HG03175 (cell line): Measurements from ENCODE around the gene CLIP1.
"Not testable (repeated sequence)": the region's sequence is repeated elsewhere in the genome, so short reads cannot be mapped to it uniquely, and the experiment has no call there.

Experiments used
- ATAC-seq: cut with Tn5 transposase; IDR thresholded peaks from one replicate; pipeline ENCODE4 v1.9.1; 2021; ENCODE audit warnings: mild to moderate bottlenecking, moderate library complexity; ENCODE audit not compliant: unreplicated experiment

CLIP1 gene

DNA sequence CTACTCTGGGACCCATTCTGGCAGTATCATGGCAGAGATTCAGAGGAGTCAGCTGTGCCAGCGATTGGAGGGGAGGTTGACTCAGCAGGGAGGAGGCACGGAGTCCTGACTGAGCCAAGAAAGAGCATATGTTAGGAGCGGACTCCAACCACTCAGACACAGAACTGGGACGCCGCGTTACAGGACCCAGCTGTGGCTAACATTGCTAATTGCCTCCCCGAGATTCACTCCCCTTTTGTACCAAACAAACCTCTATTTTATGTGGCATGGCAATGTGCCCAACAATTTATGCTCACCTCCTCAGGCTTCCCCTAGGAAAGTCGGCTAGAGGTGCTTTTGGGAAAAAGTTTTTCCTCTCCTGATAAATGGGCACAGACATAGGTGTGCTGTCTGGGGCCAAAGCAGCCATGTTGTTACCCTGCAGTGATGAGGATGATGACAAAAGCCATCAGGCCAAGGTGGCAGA is 15.2 kb upstream of the CLIP1 start:
- ATAC-seq: no peak

DNA sequence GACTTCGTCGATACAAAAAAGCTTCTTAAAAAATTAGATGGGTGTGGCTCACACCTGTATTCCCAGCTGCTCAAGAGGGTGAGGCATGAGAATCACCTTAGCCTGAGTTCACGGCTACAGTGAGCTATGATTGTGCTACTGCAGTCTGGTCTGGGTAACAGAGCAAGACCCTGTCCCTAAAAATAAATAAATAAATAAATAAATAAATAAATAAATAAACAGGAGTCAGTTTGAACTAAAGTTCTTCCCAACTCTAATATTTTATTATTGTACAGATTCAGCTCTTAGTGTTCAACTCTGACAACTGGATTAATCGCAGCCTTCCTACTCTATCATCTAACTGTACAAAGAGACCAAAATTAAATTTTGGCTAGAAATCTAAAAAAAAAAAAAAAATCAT is 12.7 kb upstream of the CLIP1 start:
- ATAC-seq: no peak

- ATAC-seq: not testable (repeated sequence)
These were observed 6.6 kb upstream of the CLIP1 start for GRCh38 chr12:122429043-122429442.

DNA sequence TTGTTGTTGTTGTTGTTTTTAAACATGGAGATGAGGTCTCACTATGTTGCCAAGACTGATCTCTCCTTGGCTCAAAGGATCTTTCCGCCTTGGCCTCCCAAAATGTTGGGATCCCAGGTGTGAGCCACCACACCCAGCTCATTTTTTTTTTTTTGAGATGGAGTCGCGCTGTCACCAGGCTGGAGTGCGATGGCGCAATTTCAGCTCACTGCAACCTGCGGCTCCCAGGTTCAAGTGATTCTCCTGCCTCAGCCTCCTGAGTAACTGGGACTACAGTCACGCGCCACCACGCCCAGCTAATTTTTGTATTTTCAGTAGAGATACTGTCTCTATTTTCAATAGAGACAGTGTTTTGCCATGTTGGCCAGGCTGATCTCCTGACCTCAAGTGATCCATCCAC is 4.9 kb upstream of the CLIP1 start:
- ATAC-seq: no peak

- ATAC-seq: no peak
These were observed 1.0 kb upstream of the CLIP1 start for GRCh38 chr12:122423258-122424165.

DNA sequence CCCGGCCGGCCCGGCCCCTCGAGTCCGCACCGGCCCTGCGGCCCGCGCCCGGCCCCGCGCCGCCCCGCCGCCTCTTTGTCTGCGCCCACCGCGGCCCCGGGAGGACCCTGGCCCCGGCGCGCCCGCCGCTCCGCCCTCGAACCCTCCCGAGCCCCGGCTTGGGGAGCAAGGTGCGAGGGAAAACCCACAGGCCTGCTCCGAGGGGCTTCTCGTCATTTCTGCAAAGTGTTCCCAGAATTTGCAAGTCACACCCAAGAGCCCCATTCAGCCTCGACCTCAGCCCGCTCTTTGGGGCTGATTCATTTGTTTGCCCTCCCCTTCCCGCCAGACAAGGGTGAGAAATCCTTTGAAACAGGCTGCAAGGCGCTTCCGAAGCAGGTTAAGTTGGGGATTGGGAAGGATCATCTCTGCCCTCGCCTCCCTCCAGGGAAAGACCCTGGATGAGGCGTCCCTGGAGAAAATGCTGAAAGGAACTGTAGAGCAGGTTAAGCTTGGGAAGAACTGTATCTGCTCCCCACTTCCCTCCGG is 325 bp upstream of the CLIP1 start:
- no peak for ATAC-seq

- ATAC-seq: no peak
These were observed 1.2 kb downstream of the CLIP1 start for GRCh38 chr12:122421187-122421820.

- ATAC-seq: no peak
These were observed 1.9 kb downstream of the CLIP1 start for GRCh38 chr12:122420471-122421162.

DNA sequence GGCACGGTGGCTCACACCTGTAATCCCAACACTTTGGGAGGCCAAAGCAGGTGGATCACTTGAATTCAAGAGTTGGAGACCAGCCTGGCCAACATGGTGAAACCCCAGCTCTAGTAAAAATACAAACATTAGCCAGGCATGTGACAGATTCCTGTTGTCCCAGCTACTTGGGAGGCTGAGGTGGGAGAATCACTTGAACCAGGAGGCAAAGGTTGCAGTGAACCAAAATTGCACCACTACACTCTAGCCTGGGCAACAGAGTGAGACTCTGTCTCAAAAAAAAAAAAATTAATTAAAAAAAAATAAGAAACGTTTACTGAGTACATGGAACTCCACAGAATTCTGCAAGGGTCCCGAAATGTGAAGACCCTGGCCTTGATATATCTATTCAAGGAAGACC is 3.4 kb downstream of the CLIP1 start:
- not testable (repeated sequence) for ATAC-seq

GRCh38 chr12:122415665-122416064 is 6.8 kb downstream of the CLIP1 start:
- not testable (repeated sequence) for ATAC-seq

- no peak for ATAC-seq
These were observed 8.7 kb downstream of the CLIP1 start for GRCh38 chr12:122413516-122414404.

DNA sequence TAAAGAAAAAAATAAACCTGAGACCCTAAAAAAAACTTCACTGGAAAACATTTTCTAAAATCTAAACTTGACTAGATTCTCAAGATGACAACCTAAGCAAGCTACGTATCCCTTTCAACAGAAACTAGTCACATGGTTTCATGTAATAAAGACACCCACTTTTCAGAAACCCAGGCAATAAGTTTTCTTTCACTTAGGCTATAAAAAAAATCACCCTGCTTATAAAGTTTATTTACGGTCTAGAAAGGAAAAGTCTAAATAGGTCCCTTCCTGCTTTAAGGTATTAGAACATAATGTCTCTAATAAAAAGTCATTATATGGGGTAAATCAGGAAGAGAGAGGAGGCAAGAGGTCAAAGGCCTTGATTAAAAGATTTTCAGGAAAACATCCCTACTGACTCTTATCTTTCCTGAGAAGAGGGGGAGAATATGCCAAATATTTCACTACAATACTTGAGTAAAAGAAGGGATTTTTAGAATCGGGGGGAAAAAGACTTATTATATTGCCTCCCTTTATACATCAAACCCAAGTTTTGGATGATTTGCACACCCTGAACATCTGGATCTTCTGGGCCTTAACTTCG is 9.5 kb downstream of the CLIP1 start:
- no peak for ATAC-seq

- ATAC-seq: no peak
These were observed 10.9 kb downstream of the CLIP1 start for GRCh38 chr12:122411537-122411936.

DNA sequence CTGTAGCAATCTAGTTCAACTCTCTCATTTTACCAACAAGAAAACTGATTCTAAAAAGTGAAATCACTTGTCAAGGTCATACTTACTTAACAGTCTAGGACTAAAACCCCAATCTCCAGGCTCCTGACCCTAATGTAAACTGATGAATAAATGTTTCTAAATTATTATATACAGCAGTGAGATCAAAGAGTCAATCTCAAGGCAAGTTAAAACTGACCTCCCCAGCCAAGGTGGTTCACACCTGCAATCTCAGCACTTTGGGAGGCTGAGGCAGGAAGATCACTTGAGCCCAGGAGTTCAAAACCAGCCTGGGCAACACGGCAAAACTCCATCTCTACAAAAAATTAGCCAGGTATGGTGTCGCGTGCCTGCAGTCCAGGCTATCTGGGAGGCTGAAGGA is 15.3 kb downstream of the CLIP1 start:
- no peak for ATAC-seq

DNA sequence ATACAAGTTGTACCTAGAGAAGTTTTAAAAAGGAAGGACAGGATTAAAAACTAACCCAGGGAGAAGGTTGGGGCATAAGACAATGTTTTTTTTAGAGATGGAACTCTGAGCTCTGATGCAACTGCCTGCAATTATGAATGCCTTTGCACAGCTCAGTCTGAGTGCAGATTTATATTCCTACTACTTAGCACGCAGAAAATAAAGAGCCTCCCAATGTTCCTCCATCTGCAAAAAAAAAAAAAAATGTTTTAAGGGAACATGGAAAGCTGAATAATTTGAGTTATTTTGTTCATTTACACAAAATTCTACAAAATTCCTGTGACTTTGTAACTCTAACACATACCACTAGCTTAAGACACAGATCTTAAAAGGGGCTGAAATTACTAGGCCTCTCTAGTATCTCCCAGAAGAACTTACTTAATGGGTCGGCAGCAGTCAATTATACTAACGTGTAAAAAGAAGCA is 15.7 kb downstream of the CLIP1 start:
- no peak for ATAC-seq

DNA sequence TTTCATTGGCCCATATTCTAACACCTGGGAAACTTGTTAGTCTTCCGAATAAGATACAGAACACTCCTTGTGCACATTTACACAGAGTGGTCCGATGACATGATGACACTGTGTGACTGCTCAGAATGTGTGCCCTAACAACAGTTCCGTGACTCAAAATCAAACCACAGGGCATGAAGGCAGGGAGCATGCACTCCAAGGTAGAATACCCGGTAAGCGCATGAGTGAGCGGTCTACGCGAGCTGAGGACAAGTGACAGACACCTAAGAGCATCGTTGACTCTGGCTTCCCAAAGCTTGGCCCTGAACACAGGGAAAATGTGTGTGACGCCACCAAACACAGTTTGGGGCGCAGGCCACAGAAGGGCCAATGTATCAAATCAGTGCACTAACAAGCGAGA is 18.6 kb downstream of the CLIP1 start:
- peak; percentile 45 for ATAC-seq

DNA sequence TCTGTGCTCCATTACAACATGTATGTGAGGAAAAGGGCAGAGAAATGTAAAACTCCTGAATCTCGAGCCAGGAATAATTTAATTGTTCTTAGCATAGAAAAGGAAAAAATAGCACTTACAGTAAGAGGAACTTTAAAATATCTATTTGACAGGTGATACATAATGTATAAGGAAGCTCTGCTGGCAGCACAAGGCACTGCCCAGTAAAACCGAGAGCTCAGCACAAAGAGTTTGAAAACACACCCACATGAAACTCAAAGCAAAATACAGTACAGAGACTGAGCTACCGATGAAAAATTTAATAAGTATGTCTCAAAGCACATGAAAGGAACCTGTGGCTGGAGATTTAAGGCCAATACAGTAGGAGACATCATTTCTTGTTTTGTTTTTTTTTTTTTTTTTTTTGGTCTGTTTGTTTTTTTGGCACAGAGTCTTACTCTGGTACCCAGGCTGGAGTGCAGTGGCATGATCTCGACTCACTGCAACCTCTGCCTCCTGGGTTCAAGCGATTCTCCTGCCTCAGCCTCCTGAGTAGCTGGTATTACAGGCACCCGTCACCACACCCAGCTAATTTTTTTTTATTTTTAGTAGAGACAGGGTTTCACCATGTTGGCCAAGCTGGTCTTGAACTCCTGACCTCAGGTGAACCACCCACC is 19.2 kb downstream of the CLIP1 start:
- no peak for ATAC-seq

DNA sequence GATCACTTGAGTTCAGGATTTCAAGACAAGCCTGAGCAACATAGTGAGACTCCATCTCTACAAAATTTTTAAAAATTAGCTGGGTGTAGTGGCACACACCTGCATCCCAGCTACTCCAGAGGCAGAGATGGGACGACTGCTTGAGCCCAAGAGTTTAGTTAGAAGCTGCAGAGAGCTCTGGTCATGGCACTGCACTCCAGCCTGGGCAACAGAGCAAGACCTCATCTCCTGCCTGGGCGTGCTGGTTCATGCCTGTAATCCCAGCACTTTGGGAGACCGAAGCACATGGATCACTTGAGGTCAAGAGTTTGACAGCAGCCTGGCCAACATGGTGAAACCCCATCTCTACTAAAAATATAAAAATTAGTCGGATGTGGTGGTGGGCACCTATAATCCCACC is 20.2 kb downstream of the CLIP1 start:
- ATAC-seq: no peak

GRCh38 chr12:122399592-122400373 is 22.7 kb downstream of the CLIP1 start:
- no peak for ATAC-seq
